A673 (cell line): ENCODE data around the gene GLT1D1.
"Not testable (repeated sequence)": the region's sequence is repeated elsewhere in the genome, so short reads cannot be mapped to it uniquely, and the experiment has no call there.

Experiments used
- CTCF ChIP-seq: fragments of 300-800, 200-600 bp; sonication (generic); conservative IDR thresholded peaks from 2 replicates; pipeline ENCODE4 v1.5.1; 2017; ENCODE audit warnings: low read depth, mild to moderate bottlenecking, antibody characterized with exemption, low read length, moderate library complexity, mixed read lengths
- EZH2 ChIP-seq: fragments of 200-600 bp; sonication (generic); IDR thresholded peaks from 2 replicates; pipeline ENCODE4 v1.6.1; 2017; ENCODE audit warnings: borderline replicate concordance, low read depth, mild to moderate bottlenecking, mixed read lengths, antibody characterized with exemption, low read length; ENCODE audit not compliant: poor library complexity, severe bottlenecking

GRCh38 chr12:128849806-128850205 lies 3.5 kb upstream of the GLT1D1 start:
- not testable (repeated sequence) for TF ChIP-seq CTCF, EZH2
